Skin epidermis (tissue), 12 donors: ENCODE data around the gene SH3D19.

Experiments
- H3K27ac ChIP-seq, 21 experiments: fragments of 200-600 bp; sonication (generic) in 11 of 21; one replicate each; pipeline ENCODE4 v1.5.0; 2020; ENCODE audit warnings: mild to moderate bottlenecking in 3 of 21, inconsistent platforms in 2 of 21, moderate library complexity in 2 of 21
- H3K4me3 ChIP-seq, 7 experiments: fragments of 200-600 bp; sonication (generic) in 2 of 7; one replicate each; pipeline ENCODE4 v1.5.0; 2020; ENCODE audit warnings: inconsistent platforms in 2 of 7, mild to moderate bottlenecking in 2 of 7, moderate library complexity in 1 of 7

Gene SH3D19

GRCh38 chr4:151325111-151325948, at the start of gene SH3D19:
TSS of gene SH3D19 (minus strand) at chr4:151325605. CDS start at chr4:151325352, 253 bp downstream.
- H3K27ac ChIP-seq = peak within 1 kb of the TSS; percentile 25 to 93 (median 84)
- H3K4me3 ChIP-seq = peak within 1 kb of the TSS; percentile 43 to 83 (median 66)

DNA sequence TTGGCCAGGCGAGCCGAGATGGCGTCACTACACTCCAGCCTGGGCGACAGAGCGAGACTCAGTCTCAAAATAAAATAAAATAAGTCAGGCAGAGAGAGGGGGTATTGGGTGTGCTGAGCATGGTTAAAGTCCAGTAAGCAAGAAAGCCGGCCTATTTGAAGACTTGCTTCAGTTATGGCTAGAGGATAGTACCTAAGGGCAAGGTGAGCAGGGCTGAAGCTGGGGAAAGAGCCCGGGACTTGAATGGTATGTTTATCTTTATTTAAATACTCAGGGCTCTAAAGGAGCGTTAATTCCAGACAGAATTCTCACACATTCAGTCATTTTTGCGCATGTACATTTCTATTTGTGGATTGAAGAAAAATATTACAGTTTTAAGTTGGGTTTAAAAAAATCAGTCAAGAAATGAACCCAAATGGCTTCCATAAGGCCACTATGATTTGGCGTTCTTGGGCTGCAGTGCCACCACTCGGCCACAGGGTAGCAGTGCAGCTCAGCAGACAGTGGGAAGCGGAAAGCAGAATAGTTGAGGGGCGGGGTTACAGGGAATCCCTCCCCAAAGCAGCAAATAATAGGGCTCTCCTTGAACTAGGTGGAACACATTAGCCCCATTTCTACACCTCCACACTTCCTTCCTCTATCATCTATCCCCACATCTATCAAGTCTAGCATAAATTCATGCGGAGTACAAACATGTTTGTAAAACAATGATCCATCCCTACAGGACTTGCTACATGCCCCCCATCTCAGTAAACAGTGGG, 37.2 kb upstream of the SH3D19 start:
- Histone ChIP-seq H3K4me3 (no peak overlapping the region), H3K27ac (peak overlapping the region in 1 of 21 experiments; percentile 34)

- no peak overlapping the region for H3K27ac ChIP-seq
- no peak overlapping the region for H3K4me3 ChIP-seq
Observed at GRCh38 chr4:151361966-151362365, 36.6 kb upstream of the SH3D19 start.

DNA sequence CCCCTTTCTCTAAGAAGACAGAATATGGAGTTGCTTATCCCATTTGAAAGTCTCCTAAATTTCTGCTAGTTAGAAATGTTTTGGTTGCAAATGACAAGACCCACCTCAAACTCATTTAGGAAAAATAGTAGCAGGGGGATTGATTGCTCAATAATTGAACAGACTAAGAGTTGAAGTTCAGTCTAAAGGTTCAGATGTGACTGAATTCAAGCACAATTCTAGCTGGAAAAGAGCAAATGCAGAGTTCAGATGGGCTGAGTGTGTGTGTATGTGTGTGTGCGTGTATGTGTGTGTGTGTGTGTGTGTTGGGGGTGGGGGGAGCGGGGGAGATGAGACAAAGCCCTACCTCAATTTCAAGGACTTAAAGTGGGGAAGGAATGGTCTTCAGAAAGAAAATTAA, 35.7 kb upstream of the SH3D19 start:
- Histone ChIP-seq H3K4me3 (no peak overlapping the region), H3K27ac (no peak overlapping the region)

GRCh38 chr4:151359576-151359975, 34.2 kb upstream of the SH3D19 start:
- no peak overlapping the region for H3K27ac ChIP-seq
- no peak overlapping the region for H3K4me3 ChIP-seq

DNA sequence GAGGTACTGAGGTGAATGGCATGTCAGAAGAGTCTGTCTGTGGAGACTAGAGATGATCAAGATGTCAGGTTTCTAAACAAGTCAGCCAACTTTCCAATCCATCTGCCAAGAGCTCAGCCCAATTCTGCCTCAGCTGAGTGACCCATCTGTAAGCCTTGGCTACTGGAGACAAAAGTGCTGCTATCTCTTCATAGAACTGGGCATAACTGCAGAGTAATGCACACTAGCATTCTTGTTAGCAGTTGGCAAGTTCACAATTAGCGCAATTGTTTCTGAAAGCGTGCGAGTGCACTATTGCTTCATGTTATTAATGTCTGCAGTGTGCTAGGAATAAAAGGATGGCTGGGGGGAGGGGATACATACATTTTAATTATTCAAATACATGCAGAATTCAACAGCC, 32.9 kb upstream of the SH3D19 start:
- Histone ChIP-seq H3K4me3 (no peak overlapping the region), H3K27ac (no peak overlapping the region)

DNA sequence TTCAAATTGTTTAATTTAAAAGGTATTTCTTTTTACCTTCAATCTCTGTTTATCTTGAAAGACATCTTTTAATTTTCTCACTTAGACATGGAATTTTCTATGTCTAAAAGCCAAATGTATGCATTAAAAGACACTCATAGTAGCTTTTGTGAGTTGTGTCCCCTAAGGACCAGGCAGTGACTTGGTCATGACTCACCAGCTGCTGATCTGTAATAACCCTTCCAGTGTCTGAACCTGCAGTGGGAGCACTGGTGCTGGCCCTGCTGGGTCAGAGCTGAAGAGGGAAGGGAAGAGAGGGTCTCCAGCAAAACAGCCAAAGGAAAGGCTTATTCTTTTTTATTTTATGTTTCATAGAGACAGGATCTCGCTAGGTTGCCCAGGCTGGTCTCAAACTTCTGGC, 31.1 kb upstream of the SH3D19 start:
- H3K27ac ChIP-seq = no peak overlapping the region
- no peak overlapping the region for H3K4me3 ChIP-seq

DNA sequence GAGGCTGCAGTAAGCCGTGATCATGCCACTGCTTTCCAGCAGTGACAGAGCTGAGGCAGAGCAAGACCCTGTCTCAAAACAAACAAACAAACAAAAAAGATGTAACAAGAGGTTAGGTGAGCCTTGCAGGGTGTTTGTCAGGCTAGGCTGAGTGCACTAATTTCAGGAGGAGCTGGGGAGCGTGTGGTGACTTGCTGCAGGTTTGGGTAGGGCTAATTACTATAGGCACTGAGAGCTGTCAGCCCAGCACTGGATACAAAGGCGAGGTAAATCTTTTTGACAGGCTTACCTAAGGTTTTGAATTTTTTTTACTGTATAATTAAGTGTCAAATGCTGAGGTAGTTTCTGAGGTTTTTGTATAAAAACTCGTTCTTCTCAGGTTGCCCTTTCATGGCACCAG, 29.8 kb upstream of the SH3D19 start:
- Histone ChIP-seq H3K4me3 (no peak overlapping the region), H3K27ac (peak overlapping the region in 4 of 21 experiments; percentile 9 to 32 (median 12))

- H3K4me3 ChIP-seq = no peak overlapping the region
- H3K27ac ChIP-seq = no peak overlapping the region
Observed at GRCh38 chr4:151347490-151348235, 22.3 kb upstream of the SH3D19 start.

DNA sequence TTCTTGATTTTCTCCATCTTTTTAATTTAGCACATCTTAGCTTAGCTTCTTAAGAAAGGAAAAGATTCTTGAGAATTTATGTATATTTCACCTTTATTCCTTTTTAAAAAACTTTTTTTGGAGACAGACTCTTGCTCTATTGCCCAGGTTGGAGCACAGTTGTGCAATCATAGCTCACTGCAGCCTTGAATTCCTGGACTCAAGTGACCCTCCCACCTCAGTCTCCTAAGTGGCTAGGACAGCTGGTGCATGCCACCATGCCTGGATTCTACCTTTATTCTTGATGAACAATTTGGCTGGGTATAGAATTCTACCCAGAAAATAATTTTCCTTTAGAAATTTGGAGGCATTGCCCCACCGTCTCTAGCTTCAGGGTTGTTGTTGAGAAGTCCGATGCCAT, 19.5 kb upstream of the SH3D19 start:
- Histone ChIP-seq H3K27ac (no peak overlapping the region), H3K4me3 (no peak overlapping the region)

DNA sequence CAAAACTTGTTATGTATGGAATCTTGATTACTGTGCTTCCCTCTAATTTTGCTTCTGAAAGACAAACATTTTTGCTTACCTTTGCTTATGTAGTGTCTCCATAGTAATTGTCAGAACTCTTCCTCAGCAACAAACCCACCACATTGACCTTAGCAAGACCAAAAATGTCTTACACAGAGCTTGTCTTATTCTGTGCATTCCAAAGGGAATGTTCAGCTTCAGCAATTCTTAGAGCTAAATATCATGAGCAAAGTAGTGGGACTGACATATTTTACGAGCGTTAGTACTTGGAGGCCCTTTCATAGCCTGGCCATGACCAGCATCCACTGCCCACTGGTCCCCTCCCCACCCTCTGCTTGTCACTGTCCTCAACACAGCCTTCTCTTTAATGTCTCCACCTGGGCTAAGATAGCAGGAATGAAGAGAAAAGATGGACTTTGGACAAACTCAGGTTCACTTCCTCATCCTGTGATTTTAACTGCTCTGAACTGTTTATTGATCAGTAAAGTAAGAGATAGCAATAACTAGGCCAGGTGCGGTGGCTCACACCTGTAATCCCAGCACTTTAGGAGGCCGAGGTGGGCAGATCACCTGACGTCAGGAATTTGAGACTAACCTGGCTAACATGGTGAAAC, 15.5 kb upstream of the SH3D19 start:
- Histone ChIP-seq H3K4me3 (no peak overlapping the region), H3K27ac (no peak overlapping the region)

DNA sequence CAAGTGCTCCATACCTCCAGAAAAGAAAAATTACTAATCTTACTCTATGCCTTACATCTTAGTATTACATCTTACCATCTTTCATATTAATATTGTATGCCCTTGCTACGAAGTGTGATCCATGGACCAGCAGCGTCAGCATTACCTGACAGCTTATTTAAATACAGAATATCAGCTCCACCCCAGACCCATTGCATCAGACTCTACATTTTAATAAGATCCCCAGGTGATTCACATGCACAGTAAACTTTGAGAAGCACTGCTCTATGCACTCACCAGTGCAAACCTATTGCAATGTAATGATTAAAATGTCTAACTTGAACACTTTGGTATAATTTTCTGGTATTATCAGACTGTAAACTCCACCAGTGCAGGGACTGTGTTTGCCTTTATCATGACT, 14.1 kb upstream of the SH3D19 start:
- Histone ChIP-seq H3K4me3 (no peak overlapping the region), H3K27ac (no peak overlapping the region)

DNA sequence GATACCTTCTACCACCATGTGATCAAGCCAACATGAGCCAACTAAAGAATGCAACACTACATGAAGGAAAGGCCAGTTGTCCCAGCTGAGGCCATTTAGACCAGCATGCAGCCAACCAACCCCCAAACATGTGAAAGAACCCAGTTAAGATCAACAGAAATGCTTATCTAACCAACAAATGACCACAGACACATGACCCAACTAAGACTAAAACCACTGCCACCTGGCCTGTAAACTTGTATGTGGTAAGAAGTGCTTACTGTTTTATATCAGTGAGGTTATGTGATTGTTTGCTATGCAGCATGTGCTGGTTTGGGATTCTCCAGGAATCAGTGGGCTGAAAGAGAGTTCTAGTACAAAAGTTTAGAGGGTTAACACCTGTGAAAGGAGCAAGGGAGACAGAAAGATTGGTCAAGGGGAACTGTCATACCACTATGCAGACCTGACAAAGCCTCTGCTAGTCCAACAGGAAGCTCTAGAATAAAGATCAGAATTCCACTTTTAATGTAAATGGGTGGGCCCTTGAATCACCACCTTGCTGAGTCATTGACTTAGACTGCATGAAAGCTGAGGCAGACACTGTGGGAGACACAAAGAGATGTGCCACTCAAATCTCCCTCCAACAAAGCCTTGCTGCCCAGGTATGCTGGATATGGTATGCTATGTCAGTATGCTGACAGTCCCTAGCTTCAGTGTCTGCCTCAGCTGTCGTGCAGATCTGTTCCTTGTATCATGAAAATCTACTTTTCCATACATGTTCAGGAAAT, 6.1 kb upstream of the SH3D19 start:
- no peak overlapping the region for H3K4me3 ChIP-seq
- no peak overlapping the region for H3K27ac ChIP-seq

- H3K4me3 ChIP-seq = no peak overlapping the region
- no peak overlapping the region for H3K27ac ChIP-seq
Observed at GRCh38 chr4:151329217-151330007, 4.0 kb upstream of the SH3D19 start.

- Histone ChIP-seq H3K4me3 (peak overlapping the region; percentile 43 to 83 (median 66)), H3K27ac (peak overlapping the region in 18 of 21 experiments; percentile 27 to 93 (median 85))
Observed at GRCh38 chr4:151325949-151326246, 493 bp upstream of the SH3D19 start.

- H3K4me3 ChIP-seq = peak overlapping the region; percentile 43 to 83 (median 66)
- peak overlapping the region; percentile 25 to 93 (median 84) for H3K27ac ChIP-seq
Observed at GRCh38 chr4:151324752-151325110, 674 bp downstream of the SH3D19 start.

DNA sequence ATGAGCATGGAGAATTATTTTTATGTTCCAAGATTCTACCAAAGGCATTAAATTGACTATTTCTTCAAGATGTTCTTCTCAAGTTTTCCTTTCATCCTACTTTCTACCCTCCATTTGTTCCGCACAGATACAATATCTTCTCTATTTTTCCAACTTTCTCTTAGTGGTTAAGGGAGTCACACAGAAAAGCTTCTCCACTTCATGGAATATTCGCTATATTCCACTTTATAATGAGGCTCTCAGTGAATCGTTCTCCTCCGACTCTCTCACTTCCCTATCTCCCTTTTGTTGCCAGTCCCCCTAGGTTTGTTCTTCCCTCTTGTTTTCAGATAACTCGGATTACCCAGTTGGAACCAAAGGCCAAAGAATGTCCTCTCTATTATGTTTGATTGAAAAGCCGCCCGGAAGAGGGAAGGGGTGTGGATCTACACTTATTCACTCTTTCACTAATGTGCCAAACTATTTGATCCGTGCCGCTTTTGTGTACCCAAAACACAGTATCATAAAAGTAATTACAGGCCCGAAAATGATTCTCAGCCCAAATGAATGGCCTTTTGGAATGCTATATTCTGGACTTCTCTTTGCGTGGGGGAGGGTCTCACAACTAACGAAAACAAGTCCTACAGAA, 1.2 kb downstream of the SH3D19 start:
- Histone ChIP-seq H3K27ac (peak overlapping the region in 17 of 21 experiments; percentile 71 to 93 (median 85)), H3K4me3 (peak overlapping the region; percentile 43 to 83 (median 66))

GRCh38 chr4:151323667-151324066, 1.7 kb downstream of the SH3D19 start:
- Histone ChIP-seq H3K4me3 (peak overlapping the region in 1 of 7 experiments; percentile 73), H3K27ac (peak overlapping the region in 10 of 21 experiments; percentile 5 to 93 (median 85))
